ENCODE measurements around the gene RBMS1.

- TF ChIP-seq MXI1 (IDR thresholded peaks at IDR 0.05; ENCODE audit: borderline replicate concordance, low read depth, low read length), result no peak
- TF ChIP-seq CTCF (conservative IDR thresholded peaks at IDR 0.05; ENCODE audit: low read depth, low read length), result no peak
- TF ChIP-seq BHLHE40 (IDR thresholded peaks at IDR 0.05; ENCODE audit: low read depth, low read length), result no peak
- TF ChIP-seq POLR2A (IDR thresholded peaks at IDR 0.05; ENCODE audit: low read depth, low read length), result no peak
- no peak for TF ChIP-seq CEBPB (IDR thresholded peaks at IDR 0.05; ENCODE audit: low read depth, low read length)
- no peak for TF ChIP-seq CHD1 (IDR thresholded peaks at IDR 0.05; ENCODE audit: low read depth, low read length)
- TF ChIP-seq RAD21 (IDR thresholded peaks at IDR 0.05; ENCODE audit: low read length), result no peak
- TF ChIP-seq SMC3 (IDR thresholded peaks at IDR 0.05; ENCODE audit: low read depth, low read length), result no peak
- TF ChIP-seq FOS (IDR thresholded peaks at IDR 0.05; ENCODE audit: low read depth, low read length), result no peak
- no peak for TF ChIP-seq RFX5 (IDR thresholded peaks at IDR 0.05; ENCODE audit: low read depth, low read length)
Observed at GRCh38 chr2:160339726-160340125, 153.9 kb downstream of the RBMS1 start.

Measured in IMR-90 (cell line).